HepG2 (cell line): ENCODE measurements around the gene PPM1H. TPM values are rescaled to one million over a fixed set of nuclear protein-coding genes. Genes with fewer than 3 reads are reported as not detected.
A peak's percentile ranks its signal among the peaks of the same experiment; 100 is the strongest.

Experiments
- NR1H2 ChIP-seq: sonication (generic); formaldehyde crosslinking; IDR thresholded peaks from 2 replicates; pipeline ENCODE4 v1.8.1; 2022; ENCODE audit warnings: low read depth, missing genetic modification reagents, borderline replicate concordance
- RAD21 ChIP-seq: fragments of 450-650 bp; formaldehyde crosslinking; IDR thresholded peaks from 2 replicates; pipeline ENCODE4 v1.5.0; 2020; ENCODE audit warnings: mild to moderate bottlenecking
- ZFAT ChIP-seq: sonication (generic); formaldehyde crosslinking; conservative IDR thresholded peaks from 2 replicates; pipeline ENCODE4 v1.8.1; 2023; ENCODE audit warnings: missing genetic modification reagents, inconsistent platforms
- ZNF180 ChIP-seq: sonication (generic); formaldehyde crosslinking; IDR thresholded peaks from 2 replicates; pipeline ENCODE4 v1.4.0; 2020; ENCODE audit warnings: low read depth, missing genetic modification reagents, borderline replicate concordance
- ZNF703 ChIP-seq: sonication (generic); formaldehyde crosslinking; IDR thresholded peaks from 2 replicates; pipeline ENCODE4 v1.5.1; 2020; ENCODE audit warnings: missing genetic modification reagents, mild to moderate bottlenecking, moderate library complexity, borderline replicate concordance
- polyA plus RNA-seq, 8 experiments: library from polyadenylated mRNA; depleted of rRNA in 3 of 8; stranded (reverse) in 7 of 8; unstranded in 1 of 8; fragments of >200 nt; fragmentation: Illumina TruSeq in 4 of 8; extraction: Trizol in 4 of 8; gene quantifications; 2 replicates each; pipeline versions ENCODE4 v1.2.1 to v1.2.3, GENCODE V29; 2011 to 2016; ENCODE audit warnings: low read depth in 4 of 8, missing spikeins in 1 of 8, mixed read lengths in 1 of 8; ENCODE audit not compliant: insufficient read depth in 1 of 8
- total RNA-seq, 5 experiments: library from RNA; depleted of rRNA; stranded (reverse); fragments of >200 nt; fragmentation: Illumina TruSeq; extraction: Trizol; gene quantifications; 2 replicates each; pipeline ENCODE4 v1.2.3, GENCODE V29; 2016; ENCODE audit warnings: low read depth in 1 of 5
- TF ChIP-seq, protein P1 (sequence below): sonication (generic); formaldehyde crosslinking; IDR thresholded peaks from 2 replicates; pipeline ENCODE4 v1.5.0; 2020; ENCODE audit warnings: mild to moderate bottlenecking, missing genetic modification reagents, moderate library complexity
- TF ChIP-seq, protein P2 (sequence below): sonication (generic); formaldehyde crosslinking; IDR thresholded peaks from 2 replicates; pipeline ENCODE4 v1.4.0; 2020; ENCODE audit warnings: mild to moderate bottlenecking, missing genetic modification reagents
- TF ChIP-seq, protein P3 (sequence below): sonication (generic); formaldehyde crosslinking; IDR thresholded peaks from 2 replicates; pipeline ENCODE4 v1.4.0; 2020; ENCODE audit warnings: missing genetic modification reagents
- TF ChIP-seq, protein P4 (sequence below): sonication (generic); formaldehyde crosslinking; IDR thresholded peaks from 2 replicates; pipeline ENCODE4 v1.9.0; 2021; ENCODE audit warnings: mild to moderate bottlenecking, missing genetic modification reagents

The PPM1H gene
- total and polyA plus RNA-seq, 2 of the 13 experiments (the other 11 are each of a cell fraction or from before 2014, with no cell fraction given): 29.1 to 38.1 TPM

DNA sequence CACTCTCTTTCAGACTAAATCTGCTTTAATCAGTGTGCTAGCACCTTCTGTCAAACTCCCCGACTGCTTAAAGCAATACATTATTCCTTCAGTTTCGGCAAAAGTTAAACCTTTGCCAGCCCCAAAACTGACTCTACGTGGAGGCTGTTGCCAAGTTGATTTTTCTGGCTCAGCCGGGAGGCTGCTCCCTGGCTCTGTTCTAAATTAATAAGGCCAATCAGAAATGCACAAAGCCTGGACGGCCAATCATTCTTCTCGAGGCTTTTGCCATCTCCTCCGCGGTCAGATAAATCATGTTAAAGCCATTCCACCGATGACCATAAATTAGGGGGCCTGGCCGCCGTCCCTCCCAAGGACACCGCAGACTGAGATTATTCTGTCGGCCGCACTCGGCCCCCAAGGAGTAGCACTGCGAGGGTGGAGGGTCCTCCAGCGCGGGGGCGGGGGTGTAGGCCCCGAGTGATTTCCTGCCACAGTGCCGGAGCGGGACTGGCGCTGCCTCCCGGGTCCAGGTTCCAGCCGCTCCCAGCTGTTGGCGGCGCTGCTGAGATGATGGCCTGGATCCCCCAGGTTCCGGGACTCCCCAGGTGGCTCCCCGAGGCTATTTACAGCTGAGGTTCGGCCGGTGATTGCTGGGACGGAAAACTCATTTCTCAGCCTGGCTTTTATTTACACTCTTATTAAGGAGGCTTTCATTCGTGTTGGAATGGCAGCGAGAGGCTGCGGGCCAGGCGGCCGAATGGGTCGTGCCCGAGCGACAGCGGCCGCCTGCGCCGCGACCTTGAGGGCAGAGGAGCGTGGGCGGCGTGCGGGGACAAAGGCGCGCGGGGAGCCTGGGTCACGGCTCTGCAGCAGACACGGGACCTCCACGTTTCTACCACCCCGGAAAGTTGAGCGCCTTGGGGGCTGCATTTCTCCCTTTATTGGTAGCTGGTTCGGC is 303.2 kb downstream of the PPM1H start (continued):
- TF ChIP-seq, protein P1, sequence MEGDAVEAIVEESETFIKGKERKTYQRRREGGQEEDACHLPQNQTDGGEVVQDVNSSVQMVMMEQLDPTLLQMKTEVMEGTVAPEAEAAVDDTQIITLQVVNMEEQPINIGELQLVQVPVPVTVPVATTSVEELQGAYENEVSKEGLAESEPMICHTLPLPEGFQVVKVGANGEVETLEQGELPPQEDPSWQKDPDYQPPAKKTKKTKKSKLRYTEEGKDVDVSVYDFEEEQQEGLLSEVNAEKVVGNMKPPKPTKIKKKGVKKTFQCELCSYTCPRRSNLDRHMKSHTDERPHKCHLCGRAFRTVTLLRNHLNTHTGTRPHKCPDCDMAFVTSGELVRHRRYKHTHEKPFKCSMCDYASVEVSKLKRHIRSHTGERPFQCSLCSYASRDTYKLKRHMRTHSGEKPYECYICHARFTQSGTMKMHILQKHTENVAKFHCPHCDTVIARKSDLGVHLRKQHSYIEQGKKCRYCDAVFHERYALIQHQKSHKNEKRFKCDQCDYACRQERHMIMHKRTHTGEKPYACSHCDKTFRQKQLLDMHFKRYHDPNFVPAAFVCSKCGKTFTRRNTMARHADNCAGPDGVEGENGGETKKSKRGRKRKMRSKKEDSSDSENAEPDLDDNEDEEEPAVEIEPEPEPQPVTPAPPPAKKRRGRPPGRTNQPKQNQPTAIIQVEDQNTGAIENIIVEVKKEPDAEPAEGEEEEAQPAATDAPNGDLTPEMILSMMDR (CRISPR knock-in tag): peak; percentile 77
- TF ChIP-seq, protein P2, sequence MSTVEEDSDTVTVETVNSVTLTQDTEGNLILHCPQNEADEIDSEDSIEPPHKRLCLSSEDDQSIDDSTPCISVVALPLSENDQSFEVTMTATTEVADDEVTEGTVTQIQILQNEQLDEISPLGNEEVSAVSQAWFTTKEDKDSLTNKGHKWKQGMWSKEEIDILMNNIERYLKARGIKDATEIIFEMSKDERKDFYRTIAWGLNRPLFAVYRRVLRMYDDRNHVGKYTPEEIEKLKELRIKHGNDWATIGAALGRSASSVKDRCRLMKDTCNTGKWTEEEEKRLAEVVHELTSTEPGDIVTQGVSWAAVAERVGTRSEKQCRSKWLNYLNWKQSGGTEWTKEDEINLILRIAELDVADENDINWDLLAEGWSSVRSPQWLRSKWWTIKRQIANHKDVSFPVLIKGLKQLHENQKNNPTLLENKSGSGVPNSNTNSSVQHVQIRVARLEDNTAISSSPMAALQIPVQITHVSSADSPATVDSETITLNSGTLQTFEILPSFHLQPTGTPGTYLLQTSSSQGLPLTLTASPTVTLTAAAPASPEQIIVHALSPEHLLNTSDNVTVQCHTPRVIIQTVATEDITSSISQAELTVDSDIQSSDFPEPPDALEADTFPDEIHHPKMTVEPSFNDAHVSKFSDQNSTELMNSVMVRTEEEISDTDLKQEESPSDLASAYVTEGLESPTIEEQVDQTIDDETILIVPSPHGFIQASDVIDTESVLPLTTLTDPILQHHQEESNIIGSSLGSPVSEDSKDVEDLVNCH (CRISPR knock-in tag): no peak
- TF ChIP-seq, protein P3, sequence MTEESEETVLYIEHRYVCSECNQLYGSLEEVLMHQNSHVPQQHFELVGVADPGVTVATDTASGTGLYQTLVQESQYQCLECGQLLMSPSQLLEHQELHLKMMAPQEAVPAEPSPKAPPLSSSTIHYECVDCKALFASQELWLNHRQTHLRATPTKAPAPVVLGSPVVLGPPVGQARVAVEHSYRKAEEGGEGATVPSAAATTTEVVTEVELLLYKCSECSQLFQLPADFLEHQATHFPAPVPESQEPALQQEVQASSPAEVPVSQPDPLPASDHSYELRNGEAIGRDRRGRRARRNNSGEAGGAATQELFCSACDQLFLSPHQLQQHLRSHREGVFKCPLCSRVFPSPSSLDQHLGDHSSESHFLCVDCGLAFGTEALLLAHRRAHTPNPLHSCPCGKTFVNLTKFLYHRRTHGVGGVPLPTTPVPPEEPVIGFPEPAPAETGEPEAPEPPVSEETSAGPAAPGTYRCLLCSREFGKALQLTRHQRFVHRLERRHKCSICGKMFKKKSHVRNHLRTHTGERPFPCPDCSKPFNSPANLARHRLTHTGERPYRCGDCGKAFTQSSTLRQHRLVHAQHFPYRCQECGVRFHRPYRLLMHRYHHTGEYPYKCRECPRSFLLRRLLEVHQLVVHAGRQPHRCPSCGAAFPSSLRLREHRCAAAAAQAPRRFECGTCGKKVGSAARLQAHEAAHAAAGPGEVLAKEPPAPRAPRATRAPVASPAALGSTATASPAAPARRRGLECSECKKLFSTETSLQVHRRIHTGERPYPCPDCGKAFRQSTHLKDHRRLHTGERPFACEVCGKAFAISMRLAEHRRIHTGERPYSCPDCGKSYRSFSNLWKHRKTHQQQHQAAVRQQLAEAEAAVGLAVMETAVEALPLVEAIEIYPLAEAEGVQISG (CRISPR knock-in tag): peak; percentile 48; the same call in 1 of the 2 replicates
- TF ChIP-seq RAD21 (CRISPR knock-in tag) (peak; percentile 48), ZNF180 (CRISPR knock-in tag) (0 out of 2 replicates have a peak, but pooled peaks have one; percentile 13), ZFAT (CRISPR knock-in tag) (no peak), ZNF703 (no peak), NR1H2 (CRISPR knock-in tag) (peak; percentile 59; the same call in 1 of the 2 replicates)
- TF ChIP-seq, protein P4, sequence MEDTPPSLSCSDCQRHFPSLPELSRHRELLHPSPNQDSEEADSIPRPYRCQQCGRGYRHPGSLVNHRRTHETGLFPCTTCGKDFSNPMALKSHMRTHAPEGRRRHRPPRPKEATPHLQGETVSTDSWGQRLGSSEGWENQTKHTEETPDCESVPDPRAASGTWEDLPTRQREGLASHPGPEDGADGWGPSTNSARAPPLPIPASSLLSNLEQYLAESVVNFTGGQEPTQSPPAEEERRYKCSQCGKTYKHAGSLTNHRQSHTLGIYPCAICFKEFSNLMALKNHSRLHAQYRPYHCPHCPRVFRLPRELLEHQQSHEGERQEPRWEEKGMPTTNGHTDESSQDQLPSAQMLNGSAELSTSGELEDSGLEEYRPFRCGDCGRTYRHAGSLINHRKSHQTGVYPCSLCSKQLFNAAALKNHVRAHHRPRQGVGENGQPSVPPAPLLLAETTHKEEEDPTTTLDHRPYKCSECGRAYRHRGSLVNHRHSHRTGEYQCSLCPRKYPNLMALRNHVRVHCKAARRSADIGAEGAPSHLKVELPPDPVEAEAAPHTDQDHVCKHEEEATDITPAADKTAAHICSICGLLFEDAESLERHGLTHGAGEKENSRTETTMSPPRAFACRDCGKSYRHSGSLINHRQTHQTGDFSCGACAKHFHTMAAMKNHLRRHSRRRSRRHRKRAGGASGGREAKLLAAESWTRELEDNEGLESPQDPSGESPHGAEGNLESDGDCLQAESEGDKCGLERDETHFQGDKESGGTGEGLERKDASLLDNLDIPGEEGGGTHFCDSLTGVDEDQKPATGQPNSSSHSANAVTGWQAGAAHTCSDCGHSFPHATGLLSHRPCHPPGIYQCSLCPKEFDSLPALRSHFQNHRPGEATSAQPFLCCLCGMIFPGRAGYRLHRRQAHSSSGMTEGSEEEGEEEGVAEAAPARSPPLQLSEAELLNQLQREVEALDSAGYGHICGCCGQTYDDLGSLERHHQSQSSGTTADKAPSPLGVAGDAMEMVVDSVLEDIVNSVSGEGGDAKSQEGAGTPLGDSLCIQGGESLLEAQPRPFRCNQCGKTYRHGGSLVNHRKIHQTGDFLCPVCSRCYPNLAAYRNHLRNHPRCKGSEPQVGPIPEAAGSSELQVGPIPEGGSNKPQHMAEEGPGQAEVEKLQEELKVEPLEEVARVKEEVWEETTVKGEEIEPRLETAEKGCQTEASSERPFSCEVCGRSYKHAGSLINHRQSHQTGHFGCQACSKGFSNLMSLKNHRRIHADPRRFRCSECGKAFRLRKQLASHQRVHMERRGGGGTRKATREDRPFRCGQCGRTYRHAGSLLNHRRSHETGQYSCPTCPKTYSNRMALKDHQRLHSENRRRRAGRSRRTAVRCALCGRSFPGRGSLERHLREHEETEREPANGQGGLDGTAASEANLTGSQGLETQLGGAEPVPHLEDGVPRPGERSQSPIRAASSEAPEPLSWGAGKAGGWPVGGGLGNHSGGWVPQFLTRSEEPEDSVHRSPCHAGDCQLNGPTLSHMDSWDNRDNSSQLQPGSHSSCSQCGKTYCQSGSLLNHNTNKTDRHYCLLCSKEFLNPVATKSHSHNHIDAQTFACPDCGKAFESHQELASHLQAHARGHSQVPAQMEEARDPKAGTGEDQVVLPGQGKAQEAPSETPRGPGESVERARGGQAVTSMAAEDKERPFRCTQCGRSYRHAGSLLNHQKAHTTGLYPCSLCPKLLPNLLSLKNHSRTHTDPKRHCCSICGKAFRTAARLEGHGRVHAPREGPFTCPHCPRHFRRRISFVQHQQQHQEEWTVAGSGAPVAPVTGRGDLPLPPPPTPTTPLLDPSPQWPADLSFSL (CRISPR knock-in tag): 0 out of 2 replicates have a peak, but pooled peaks have one; percentile 52
